CD4-positive, alpha-beta T cell treated with Interleukin-15 for 4 hours (primary cell): ENCODE data around the gene CCDC201.
"Not testable (repeated sequence)": the region's sequence is repeated elsewhere in the genome, so short reads cannot be mapped to it uniquely, and the experiment has no call there.

Source experiments
- DNase-seq: peaks from one replicate; pipeline ENCODE4 v3.0.0-alpha.2; 2020; ENCODE audit warnings: low spot score

CCDC201 gene

DNA sequence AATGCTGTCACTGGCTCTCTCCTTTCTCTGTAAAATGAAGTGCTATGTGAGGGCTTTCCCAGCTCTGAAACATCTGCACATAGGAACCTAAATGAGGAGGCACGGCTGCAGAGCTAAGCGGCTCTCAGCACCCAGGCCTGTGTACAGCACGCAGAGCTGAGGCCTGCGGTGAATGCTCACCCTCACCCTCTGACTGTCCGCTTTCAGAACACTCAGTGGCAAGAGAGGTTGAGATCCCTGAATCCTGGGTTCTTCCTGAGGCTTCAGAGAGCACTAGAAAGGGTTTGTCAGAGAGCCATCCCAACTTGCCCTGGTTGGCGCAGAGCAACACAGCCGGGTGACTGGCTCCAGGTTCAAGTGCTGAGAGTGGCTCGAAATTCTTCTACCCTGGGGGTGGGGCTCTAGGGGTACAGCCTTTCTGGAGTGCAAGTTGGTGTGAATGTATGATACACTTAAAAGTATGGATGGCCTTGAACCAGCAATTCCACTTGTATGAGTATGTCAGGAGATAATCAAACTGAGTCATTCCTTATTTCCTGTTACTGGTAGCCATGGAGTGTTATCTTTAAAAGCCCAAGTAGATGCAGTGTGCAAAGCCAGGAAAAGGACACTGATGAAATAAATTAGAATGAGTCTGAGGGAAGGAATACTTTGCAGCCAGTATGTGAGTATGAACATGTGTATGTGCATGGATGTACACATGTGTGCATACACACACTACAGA is 1.7 kb upstream of the CCDC201 start:
- DNase-seq = no peak

DNA sequence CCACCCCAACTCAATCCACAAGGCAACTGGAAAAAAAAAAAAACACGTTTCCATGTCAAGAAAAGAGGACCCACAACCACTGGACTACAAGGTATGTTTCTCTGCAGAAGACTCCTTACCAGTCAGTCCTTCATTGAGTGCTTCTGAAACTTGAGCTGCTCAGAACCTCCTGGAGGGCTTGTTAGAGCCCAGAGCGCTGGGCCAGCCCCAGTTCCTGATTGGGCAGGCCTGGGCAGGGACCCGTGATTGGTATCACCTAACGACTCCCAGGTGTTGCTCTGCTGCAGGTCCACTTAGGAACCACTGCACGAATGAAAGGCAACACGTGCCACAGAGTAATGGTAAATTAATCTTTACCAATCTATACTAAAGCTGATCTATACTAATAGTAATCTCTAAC is 473 bp upstream of the CCDC201 start:
- no peak for DNase-seq

DNA sequence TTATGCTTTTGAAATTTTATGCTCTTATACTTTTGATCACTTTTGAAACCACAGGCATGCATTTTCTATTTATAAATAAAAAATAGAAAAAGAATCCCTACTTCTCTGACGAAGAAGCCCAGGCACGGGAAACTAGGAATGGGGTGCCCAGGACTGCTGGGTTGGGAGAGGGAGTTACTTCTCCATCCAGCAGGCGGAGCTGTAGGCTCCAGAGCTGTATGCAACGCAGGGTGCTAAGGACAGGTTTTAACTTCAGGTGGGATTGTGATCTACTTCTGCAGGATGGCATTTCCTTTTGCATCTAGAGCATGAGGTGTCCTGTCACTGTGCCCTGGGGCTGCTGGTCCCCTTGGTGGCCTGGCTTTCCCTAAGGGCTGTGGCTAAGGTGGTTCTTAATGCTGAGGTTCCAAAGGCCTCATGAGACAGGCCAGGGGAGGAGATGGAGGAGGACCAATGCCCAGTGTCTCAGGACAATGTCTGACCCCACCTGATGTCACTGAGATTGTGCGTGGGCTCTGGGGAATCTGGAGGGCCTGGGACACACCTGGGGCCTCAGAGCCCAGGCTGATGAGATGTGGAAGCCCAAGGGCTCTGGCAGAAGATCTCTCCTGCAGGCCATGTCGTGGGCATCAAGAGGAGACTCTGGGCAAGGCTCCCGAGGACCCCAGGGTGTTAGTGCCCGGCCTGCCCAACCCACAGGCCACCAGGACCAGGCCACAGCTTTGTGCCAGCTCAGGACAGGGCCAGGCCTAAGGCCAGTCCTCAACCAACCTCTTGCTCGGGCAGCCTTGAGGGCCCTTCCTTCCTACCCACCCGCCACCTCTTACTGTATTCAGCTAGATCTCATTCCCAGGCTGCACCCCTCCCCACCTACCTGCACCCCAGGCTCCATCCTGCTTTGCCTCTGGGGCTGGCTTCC is 507 bp downstream of the CCDC201 start:
- no peak for DNase-seq

DNA sequence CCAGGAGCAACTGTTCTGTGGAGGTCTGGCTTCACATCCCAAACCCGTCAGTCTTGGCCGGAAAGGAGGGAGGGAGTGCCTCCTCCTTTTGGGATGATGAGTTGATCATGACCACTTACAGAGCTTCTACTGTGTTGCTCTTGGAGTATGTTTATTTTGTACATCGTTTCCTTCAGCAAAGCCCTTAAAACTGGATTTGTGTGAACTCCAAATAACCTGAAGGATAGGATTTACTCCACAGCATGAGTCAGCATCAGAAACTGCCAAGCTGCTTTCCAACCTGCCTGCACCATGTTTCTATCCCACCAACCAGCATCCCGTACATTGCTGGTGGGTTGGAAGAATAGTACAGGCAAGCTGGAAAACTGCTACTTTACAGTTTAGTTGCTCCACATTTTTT is 3.5 kb downstream of the CCDC201 start:
- no peak for DNase-seq

DNA sequence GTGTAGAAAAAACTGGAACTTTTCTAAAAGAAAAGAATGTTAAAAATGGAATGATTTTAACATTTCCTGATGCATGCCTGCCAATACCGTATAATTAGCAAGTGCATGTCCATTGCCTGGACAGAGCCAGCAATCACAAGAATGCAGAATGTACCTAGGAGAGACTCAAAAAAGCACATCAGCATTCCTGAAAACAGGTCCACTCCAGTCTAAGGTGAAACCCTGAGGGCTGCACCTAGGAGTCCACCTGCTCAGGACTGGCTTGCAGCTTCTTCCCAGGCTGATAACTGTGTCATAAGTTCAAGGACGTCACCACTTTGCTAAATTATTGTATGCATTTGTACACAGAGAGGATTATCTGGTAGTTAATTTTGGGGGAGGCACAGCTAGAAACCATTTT is 5.4 kb downstream of the CCDC201 start:
- no peak for DNase-seq

DNA sequence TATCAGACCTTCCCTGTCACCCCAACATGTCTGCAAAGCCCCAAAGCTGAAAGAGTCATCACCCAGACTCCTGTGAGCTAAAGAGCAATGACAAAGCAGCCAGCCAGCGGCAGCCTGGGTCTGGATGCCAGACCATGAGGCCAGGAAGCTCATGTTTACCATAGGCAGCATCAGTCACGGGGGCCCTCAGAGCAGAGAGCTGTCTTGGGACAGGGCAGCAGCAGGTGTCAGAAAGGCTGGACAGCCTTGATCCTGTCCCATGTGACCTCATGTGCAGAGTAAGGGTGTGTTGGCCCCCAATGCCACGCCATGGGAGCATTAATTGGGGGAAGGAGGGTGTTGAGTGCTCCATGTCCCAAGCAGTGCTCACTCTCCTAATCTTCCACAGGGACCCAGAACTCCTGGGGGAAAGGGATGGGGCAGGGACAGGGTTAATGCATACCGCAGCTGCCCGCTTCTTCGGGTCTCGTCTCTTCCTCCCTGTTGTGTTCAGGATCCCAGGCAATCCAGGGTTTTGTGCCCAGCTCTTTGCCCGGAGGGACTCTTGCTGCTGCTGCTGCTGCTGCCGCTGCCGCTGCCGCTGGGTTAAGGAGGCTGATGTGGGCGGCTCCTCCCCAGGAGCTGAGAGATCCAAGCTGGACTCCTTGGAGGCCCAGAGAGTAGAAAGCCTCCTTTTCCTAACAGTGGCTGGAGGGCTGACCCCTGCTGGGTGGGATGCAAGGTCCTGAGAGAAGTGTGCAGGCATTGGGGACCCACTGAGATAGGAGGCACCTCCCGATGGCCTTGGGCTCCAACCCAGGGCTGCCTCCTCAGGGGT is 7.1 kb downstream of the CCDC201 start:
- no peak for DNase-seq

DNA sequence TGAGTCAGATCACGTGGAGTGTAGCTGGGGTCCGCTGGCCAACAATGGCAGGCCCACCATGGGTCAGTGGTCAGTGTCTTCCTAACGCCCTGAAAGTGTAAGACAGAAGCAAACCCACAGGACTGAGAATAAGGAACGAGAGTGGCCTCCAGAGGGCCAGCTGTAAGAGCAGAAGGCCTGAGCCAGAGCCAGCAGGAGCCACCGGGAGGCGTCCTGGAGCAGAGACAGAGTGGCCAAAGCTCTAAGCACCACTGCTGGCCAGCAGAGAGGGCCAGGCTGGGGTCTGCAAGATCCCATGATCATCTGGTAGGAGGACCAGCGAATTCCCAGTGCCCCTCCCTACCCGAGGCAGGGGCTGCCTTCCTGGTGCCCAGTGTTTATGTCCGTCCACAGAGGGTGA is 9.2 kb downstream of the CCDC201 start:
- no peak for DNase-seq

DNA sequence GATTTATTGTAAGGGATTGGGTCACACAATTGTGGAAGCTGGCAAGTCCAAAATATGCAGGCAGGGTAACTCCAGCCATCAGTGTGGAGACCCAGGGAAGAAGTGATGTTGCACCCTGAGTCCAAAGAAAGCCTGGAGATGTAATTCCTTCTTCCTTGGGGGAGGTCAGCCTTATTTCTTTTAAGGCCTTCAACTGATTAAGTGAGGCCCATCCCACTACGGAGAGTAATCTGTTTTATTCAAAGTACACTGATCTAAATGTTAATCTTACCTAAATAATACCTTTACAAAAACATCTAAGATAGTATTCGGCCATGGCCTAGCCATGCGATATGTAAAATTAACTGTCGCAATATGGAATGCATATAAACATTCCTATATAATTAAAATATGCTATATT is 16.0 kb downstream of the CCDC201 start:
- DNase-seq = not testable (repeated sequence)

DNA sequence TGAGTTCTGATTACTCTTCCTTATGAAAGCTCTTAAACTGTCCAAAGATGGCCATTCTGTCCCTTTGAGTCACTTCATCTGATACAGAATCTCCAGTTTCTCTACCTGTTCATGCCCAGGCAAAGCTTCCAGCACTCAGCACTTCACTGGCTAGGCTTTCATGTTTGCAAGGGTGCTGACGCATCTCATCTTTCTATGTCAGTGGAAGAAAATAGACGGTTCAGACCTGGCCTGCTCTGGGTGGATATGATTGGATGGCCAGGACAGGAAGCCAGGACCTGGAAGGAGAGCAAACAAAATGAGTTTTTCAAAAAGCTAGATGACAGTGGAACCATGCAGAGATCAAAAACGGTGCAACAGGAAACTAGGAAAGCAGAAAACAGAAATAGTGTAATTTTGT is 17.2 kb downstream of the CCDC201 start:
- not testable (repeated sequence) for DNase-seq

DNA sequence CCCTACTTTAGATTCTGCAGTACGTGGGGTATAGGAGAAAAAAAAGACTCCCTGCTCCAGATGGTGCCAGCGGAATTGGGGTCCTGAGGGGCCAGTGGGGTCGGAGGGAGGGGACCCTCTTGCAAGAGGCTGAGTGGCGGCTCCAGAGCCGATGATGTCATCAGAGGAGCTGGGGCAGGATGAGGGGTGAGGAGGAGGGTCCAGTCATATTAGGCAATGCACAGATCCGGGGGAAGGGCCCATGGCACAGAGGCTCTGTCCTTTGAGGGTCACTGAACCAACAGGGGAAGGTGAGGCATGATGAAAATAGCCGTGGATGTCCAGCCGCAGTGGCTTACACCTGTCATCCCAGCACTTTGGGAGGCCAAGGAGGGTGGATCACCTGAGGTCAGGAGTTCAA is 19.4 kb downstream of the CCDC201 start:
- not testable (repeated sequence) for DNase-seq

DNA sequence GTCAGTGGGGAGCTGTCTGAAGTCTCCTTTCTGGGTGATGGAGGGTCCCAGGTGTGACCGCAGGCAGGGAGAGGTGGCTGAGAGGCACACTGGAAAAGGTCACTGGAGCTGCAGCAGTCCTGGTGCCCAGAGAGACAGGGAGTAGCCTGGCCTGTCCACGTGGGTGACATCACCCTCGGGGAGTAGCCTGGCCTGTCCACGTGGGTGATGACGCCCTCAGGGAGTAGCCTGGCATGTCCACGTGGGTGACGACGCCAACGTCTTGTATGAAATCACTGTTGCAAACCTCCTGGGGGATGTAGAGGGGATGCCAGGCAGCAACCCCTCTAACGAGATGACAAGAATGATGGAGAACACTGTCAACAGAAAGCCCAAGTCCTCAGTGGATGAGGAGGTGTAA is 19.9 kb downstream of the CCDC201 start:
- DNase-seq = not testable (repeated sequence)

DNA sequence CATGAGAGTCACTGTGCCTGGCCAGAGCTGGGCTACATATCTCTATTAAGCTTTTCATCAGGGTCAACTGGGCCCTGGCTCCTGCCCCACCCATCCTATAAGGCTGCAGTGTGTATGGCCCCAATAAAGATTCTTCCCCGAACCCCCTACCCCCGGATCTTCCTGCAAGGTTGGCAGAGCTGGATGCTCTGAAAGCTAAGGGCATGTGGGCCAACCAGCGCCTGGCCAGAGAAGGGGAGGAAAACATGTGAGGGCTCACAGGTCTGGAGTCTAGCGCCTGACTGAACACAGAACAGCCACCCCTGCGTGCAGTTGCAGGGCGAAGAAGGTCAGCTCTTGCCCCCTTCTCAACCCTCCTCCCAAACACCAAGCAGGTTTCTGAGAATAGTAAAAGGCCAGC is 24.1 kb downstream of the CCDC201 start:
- not testable (repeated sequence) for DNase-seq

DNA sequence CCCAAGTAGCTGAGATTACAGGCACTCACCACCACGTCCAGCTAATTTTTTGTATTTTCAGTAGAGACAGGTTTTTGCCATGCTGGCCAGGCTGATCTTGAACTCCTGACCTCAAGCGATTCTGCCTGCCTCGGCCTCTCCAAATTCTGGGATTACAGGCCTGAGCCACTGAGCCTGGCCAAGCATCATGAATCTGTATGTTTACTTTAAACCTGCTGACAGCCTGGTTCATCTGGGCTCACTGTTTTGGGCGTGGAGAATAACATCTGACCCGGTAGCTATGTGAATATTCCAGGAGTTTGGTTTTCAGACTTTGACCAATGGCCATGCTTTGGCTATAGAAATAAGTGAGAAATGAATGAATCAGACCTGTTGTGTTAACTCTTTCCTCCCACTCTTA is 26.3 kb downstream of the CCDC201 start:
- DNase-seq = not testable (repeated sequence)

DNA sequence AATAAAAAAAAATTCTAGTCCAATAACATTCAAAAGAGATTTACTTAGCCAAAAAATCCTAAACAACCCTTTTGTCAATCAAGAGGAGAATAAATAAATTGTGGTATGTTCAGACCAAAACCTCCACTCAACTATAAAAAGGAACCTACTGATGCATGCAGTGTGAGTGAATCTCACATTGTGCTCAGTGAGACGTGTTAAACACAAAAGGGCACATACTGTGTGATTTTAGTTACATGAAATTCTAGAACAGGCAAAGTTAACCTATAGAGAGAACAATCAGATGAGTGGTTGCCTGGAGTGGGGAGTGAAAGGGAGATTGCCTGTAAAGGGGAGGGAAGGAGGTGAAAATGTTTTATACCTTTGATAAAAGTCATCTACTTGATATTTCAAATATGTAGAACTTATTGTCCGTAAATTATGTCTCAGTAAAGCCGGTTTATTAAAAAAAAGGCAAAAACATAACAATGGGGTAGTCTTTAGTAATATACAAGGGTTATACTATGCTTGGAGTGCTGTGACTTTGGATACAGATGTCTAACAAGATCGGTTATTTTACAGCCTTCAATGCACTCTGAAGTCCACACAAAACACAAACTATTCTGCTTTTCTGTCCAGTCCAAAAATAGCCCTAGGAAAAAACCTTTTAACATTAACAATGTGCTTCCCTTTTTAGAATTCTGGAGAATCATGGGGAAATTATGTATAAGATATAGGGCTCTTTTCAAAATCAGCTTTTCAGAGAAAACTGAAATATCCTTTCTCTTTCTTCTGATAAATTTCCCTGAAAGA is 30.8 kb downstream of the CCDC201 start:
- not testable (repeated sequence) for DNase-seq

DNA sequence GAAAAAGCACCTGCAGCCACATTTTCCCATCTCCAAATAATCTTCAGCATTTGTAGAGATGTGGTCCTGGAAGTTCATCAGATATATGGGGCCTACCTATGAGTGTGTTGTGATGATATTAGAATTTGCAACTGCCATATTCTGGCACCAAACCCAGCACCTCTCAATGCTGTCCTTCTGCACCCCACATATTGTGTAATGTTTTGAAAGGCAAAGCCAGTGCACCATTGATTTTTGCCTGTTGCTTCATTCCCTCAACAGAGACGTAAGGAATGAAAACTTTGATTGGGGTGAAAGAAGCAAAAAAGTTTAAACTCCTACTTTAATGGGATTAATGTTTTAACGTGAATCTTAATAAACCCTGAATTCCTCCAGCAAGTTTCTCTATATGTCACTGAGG is 34.0 kb downstream of the CCDC201 start:
- not testable (repeated sequence) for DNase-seq

DNA sequence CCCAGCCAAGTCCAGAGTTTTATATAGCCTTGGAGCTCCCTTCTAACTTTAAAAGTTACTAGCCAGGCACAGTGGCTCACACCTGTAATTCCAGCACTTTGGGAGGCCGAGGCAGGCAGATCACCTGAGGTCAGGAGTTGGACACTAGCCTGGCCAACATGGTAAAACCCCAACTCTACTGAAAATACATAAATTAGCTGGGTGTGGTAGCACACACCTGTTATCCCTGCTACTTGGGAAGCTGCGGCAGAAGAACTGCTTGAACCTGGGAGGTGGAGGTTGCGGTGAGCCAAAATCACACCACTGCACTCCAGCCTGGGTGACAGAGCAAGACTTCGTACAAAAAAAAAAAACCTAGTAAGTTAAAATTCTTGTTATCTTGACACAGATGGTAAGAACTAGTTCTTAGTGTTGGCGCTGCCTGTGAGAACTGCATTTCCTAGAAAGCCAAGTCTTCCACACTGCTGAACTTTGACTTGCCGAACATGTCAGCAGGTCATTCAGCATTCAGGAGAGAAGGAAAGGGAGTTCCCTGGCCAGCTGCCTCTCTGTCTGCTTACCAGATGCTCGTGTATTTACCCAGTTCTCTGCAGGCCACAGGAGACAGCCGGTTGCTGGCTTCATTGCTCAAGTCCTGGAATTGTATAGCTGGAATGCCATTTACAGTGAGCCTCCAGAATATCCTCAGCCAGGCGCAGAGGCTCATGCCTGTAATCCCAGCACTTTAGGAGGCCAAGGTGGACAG is 40.3 kb downstream of the CCDC201 start:
- DNase-seq = not testable (repeated sequence)

DNA sequence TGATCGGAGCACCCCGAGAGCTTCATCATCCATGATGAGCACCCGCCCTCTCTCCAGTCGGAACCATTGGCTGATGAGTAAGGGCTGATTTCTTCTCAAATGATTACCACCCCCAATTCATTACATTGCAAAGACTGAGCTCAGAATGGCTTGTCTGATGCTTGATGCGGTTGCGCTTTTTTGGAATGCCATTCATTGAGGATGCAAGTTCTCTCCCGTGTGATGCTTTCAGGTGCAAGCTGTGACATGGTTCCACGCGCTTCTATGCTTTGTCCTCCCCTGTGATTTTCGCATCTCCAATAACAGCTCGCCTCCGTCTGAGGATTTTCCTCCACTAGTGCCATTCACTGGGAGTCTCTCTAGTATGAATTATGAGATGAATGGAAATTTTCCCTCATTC is 43.0 kb downstream of the CCDC201 start:
- DNase-seq = not testable (repeated sequence)

DNA sequence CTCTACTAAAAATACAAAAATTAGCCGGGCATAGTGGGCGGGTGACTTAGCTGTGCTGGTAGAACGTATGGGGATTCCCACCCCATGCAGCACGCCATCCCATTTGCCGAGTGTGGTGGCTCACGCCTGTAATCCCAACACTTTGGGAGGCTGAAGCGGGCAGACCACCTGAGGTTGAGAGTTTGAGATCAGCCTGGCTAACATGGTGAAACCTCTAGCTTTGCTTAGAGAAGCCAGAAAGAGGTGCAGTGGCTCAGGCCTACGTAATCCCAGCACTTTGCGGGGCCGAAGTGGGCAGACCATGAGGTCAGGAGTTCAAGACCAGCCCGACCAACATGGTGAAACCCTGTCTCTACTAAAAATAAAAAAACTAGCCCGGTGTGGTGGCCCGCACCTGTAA is 45.2 kb downstream of the CCDC201 start:
- not testable (repeated sequence) for DNase-seq

DNA sequence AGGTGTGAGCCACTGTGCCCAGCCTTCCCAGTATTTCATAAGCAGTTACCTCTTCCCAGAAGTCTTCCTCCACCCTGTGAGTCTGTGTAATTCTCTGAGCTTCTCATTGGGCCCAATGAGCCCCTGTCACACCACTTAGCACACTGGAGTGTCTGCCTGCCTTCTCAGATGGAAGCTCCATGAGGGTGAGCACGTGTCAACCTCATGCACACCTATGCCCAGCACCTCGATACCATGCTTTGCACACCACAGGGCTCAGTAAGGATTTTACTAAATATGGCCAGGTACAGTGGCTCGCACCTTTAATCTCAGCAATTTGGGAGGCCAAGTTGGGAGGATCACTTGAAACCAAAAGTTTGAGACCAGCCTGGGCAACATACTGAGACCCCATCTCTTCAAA is 46.3 kb downstream of the CCDC201 start:
- not testable (repeated sequence) for DNase-seq

DNA sequence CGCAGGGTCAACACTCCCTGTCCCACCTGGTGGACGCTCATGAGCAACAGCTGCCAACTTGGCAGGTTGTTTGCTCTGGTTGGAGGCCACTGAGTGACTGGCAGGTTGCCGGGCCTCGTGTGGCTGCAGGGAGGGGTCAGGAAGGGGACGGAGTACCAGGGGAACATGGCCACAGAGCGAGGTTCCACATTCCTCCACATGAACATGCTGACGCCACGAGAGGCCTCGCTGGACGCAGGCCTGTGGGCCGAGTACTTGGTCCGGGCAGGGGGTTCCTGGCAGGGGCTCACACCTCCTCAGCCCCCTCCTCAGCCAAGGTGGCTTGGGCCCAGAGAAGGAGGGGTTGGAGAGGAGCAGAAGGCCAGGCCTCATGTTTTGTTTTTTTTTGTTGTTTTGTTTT is 54.1 kb downstream of the CCDC201 start:
- not testable (repeated sequence) for DNase-seq

DNA sequence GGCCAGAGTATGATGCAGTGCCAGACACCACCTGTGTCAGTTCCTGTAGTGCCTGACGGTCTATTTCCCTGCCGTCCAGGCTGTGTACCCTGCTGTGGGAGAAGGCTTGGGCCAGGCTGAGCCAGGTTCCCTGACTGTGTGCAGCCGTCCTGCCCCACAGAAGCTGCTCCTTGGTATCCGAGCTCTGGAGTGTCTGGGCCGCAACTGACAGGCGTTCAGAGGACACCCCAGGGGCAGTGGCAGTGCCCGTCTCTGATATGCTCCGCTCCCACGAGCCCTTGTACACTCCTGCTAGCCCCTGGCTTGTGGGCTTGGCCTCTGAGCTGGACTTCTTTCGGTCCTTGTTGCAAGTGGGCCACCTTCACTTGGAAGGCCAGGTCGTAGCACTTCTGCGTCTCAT is 55.0 kb downstream of the CCDC201 start:
- DNase-seq = not testable (repeated sequence)
